H1 (cell line): Measurements from ENCODE around the gene ZNF879.

Experiments
- BRCA1 ChIP-seq: IDR thresholded peaks from 2 replicates; pipeline ENCODE4 v1.6.1; 2012; ENCODE audit warnings: low read depth, low read length, improper control_type of control experiment
- CTCF ChIP-seq, 3 experiments: IDR thresholded peaks; 1 replicate in 2 of 3; 2 replicates in 1 of 3; pipeline versions ENCODE4 v1.5.1 to v1.6.1; 2011; ENCODE audit warnings: low read length in 3 of 3, mild to moderate bottlenecking in 3 of 3, inconsistent platforms in 2 of 3, low read depth in 1 of 3, moderate library complexity in 1 of 3; ENCODE audit not compliant: insufficient read depth in 1 of 3; ENCODE audit errors: control extremely low read depth in 1 of 3
- EP300 ChIP-seq, 2 experiments: IDR thresholded peaks; 1 replicate in 1 of 2; 2 replicates in 1 of 2; pipeline ENCODE4 v1.6.1; 2011 to 2012; ENCODE audit warnings: low read depth in 2 of 2, low read length in 2 of 2, mild to moderate bottlenecking in 2 of 2, borderline replicate concordance in 1 of 2, inconsistent platforms in 1 of 2, moderate library complexity in 1 of 2
- GABPA ChIP-seq: IDR thresholded peaks from 2 replicates; pipeline ENCODE4 v1.6.1; 2011; ENCODE audit warnings: mild to moderate bottlenecking, low read length, moderate library complexity, borderline replicate concordance; ENCODE audit not compliant: insufficient read depth
- RAD21 ChIP-seq, 2 experiments: IDR thresholded peaks in 1 of 2; conservative IDR thresholded peaks in 1 of 2; 2 replicates each; pipeline ENCODE4 v1.6.1; 2011; ENCODE audit warnings: low read depth in 2 of 2, low read length in 2 of 2, improper control_type of control experiment in 1 of 2, inconsistent platforms in 1 of 2, mild to moderate bottlenecking in 1 of 2, moderate library complexity in 1 of 2
- SIN3A ChIP-seq, 2 experiments: IDR thresholded peaks in 1 of 2; conservative IDR thresholded peaks in 1 of 2; 2 replicates each; pipeline ENCODE4 v1.6.1; 2011 to 2012; ENCODE audit warnings: low read length in 2 of 2, improper control_type of control experiment in 1 of 2, low read depth in 1 of 2, mild to moderate bottlenecking in 1 of 2
- SP1 ChIP-seq: IDR thresholded peaks from 2 replicates; pipeline ENCODE4 v1.6.1; 2011; ENCODE audit warnings: low read depth, low read length
- SUZ12 ChIP-seq: fragments of 200-600 bp; sonication (generic); IDR thresholded peaks from 2 replicates; pipeline ENCODE4 v1.6.1; 2012; ENCODE audit warnings: mild to moderate bottlenecking, inconsistent platforms, low read length, moderate library complexity, mixed read lengths
- TAF7 ChIP-seq: optimal IDR thresholded peaks from 2 replicates; pipeline ENCODE3; 2011; ENCODE audit warnings: low read depth, mild to moderate bottlenecking, inconsistent platforms, low read length, moderate library complexity, borderline replicate concordance

- TF ChIP-seq TAF7 (no peak), RAD21 (IDR thresholded peaks at IDR 0.05 in 1 of 2, conservative IDR thresholded peaks at IDR 0.05 in 1 of 2; ENCODE audit: low read depth in 2 of 2, low read length in 2 of 2) (no peak), CTCF (IDR thresholded peaks at IDR 0.05; ENCODE audit: control extremely low read depth in 1 of 3, insufficient read depth in 1 of 3, low read depth in 1 of 3, low read length in 3 of 3) (no peak), EP300 (IDR thresholded peaks at IDR 0.05; ENCODE audit: borderline replicate concordance in 1 of 2, low read depth in 2 of 2, low read length in 2 of 2) (no peak), SIN3A (conservative IDR thresholded peaks at IDR 0.05 in 1 of 2, IDR thresholded peaks at IDR 0.05 in 1 of 2; ENCODE audit: low read depth in 1 of 2, low read length in 2 of 2) (no peak), SUZ12 (no peak), SP1 (no peak), GABPA (no peak), BRCA1 (no peak)
Observed at GRCh38 chr5:179080724-179081123, 57.1 kb downstream of the ZNF879 start.
